Esophagus muscularis mucosa (tissue), 4 donors: ENCODE results near the gene MYPN. TPM values are rescaled to one million over a fixed set of nuclear protein-coding genes. Genes with fewer than 3 reads are reported as not detected.
"Not testable (repeated sequence)": the region's sequence is repeated elsewhere in the genome, so short reads cannot be mapped to it uniquely, and the experiment has no call there.

ENCODE experiments used
- DNase-seq: peaks from one replicate; pipeline ENCODE4 v3.0.0-alpha.2; 2017; ENCODE audit errors: extremely low spot score
- H3K27ac ChIP-seq, 4 donors: fragments of 200-600 bp; sonication (generic); replicated peaks in 1 of 4; 1 replicate in 3 of 4; 2 replicates in 1 of 4; pipeline ENCODE4 v1.5.1; 2016 to 2019; ENCODE audit warnings: mild to moderate bottlenecking in 1 of 4
- H3K27me3 ChIP-seq, 4 donors: fragments of 200-600 bp; sonication (generic); one replicate each; pipeline versions ENCODE4 v1.5.1 to v1.6.0; 2016 to 2019
- H3K36me3 ChIP-seq, 4 donors: fragments of 200-600 bp; sonication (generic); one replicate each; pipeline ENCODE4 v1.5.1; 2016 to 2019
- H3K4me1 ChIP-seq, 4 donors: fragments of 200-600 bp; sonication (generic); one replicate each; pipeline ENCODE4 v1.5.1; 2016 to 2019
- H3K4me3 ChIP-seq, 4 donors: fragments of 200-600 bp; sonication (generic); 1 replicate in 2 of 4; 2 replicates in 2 of 4; pipeline ENCODE4 v1.5.1; 2016 to 2019; ENCODE audit warnings: mild to moderate bottlenecking in 4 of 4, moderate library complexity in 1 of 4
- H3K9me3 ChIP-seq, 4 donors: fragments of 200-600 bp; sonication (generic); 1 replicate in 3 of 4; 2 replicates in 1 of 4; pipeline ENCODE4 v1.5.1; 2016 to 2019
- EP300 ChIP-seq: sonication (generic); formaldehyde crosslinking; IDR thresholded peaks from one replicate; pipeline ENCODE4 v1.6.1; 2017; ENCODE audit warnings: antibody characterized with exemption
- POLR2A ChIP-seq: fragments of 450-650 bp; IDR thresholded peaks from one replicate; pipeline ENCODE4 v1.6.1; 2017; ENCODE audit warnings: antibody characterized with exemption, moderate library complexity, mild to moderate bottlenecking, low read depth
- POLR2AphosphoS5 ChIP-seq, 2 donors: sonication (generic); formaldehyde crosslinking; IDR thresholded peaks; one replicate each; pipeline ENCODE4 v1.6.1; 2017; ENCODE audit warnings: antibody characterized with exemption in 2 of 2
- WGBS: methylation state at CpG from one replicate; pipeline ENCODE4 v1.1.5; 2018; 5-methylcytosine and 5-hydroxymethylcytosine counted together
- intact Hi-C: fragments of 100-400 bp; cut with DNase I; formaldehyde crosslinking; loops from one replicate; pipeline ENCODE4 v1.15.1; 2023
- total RNA-seq, 4 donors: library from RNA; depleted of rRNA; stranded (reverse); fragments of >200 nt; gene quantifications; one replicate each; pipeline versions ENCODE4 v1.1.0 to v1.2.1, GENCODE V29; 2016
- TF ChIP-seq, protein P1 (sequence below), 3 experiments: fragments of 200-600 bp in 2 of 3; fragments of 450-650 bp in 1 of 3; sonication (generic) in 2 of 3; IDR thresholded peaks; one replicate each; pipeline ENCODE4 v1.5.1; 2017 to 2019; ENCODE audit warnings: antibody characterized with exemption in 3 of 3, mild to moderate bottlenecking in 2 of 3, moderate library complexity in 1 of 3

The MYPN gene
- total RNA-seq, 4 donors from 2014 or later, result 0.50 to 1.5 (median 0.67) TPM

DNA sequence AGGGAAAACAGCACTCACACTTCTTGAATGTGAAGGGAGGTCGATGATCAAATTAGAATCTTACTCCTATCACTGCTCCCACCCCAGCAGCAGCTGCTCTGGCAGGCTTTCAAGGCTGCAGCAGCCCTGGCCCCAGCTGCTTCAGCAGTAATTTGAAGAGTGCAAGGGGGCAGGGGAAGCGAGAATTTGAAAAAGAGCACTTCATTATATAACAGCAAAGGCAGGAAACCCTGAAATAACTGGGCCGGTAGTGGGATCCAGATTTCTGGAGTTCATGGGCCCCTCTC lies 44.9 kb downstream of the MYPN start:
- H3K27ac ChIP-seq, result peak overlapping the region in 2 of 4 donors; percentile 2 to 38
- H3K27me3 ChIP-seq, result no peaks in the 10 kb centered on the region
- TF ChIP-seq, protein P1, sequence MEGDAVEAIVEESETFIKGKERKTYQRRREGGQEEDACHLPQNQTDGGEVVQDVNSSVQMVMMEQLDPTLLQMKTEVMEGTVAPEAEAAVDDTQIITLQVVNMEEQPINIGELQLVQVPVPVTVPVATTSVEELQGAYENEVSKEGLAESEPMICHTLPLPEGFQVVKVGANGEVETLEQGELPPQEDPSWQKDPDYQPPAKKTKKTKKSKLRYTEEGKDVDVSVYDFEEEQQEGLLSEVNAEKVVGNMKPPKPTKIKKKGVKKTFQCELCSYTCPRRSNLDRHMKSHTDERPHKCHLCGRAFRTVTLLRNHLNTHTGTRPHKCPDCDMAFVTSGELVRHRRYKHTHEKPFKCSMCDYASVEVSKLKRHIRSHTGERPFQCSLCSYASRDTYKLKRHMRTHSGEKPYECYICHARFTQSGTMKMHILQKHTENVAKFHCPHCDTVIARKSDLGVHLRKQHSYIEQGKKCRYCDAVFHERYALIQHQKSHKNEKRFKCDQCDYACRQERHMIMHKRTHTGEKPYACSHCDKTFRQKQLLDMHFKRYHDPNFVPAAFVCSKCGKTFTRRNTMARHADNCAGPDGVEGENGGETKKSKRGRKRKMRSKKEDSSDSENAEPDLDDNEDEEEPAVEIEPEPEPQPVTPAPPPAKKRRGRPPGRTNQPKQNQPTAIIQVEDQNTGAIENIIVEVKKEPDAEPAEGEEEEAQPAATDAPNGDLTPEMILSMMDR (IDR thresholded peaks at IDR 0.05), result no peak
- peaks cover 15 to 21% (median 15%) of the 10 kb centered on the region in 4 donors for H3K4me1 ChIP-seq
- H3K36me3 ChIP-seq, result peaks cover 0 to 16% (median 0%) of the 10 kb centered on the region in 4 donors
- 10% methylated on average over 3 of the region's 3 CpGs for WGBS
- intact Hi-C loops, result loop anchor here (2.0 kb wide), 1 partner anchor 73 kb away; no protein-coding TSS in a partner anchor
- no peak overlapping the region for H3K4me3 ChIP-seq
- H3K9me3 ChIP-seq, result no peaks in the 10 kb centered on the region
- DNase-seq, result no peak

DNA sequence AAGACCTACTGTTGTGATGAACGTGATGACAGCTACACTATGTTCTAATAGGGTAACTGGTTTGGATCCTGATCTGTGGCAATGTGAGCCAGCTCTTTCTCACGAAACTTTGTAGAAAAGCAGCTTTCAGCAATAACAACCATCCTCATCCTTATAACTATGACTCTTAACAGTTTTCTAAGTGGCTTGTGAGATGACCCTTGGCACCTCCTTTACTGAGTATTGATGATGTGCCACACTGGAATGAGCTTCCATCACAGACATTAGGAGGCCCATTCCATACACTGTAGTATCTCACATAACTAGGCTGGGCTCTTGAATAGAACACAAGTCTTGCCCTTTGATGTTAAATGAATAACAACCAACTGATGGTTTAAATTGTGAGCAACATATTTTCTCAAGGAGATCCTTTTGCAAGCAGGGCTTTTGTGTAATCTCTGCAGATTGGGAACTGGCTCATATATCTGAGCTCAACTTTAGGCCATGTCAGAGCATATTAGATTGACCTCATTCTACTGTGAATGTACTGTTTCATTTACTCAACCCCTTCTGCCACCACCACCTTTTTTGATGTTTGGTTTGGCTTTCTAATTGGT lies 46.4 kb downstream of the MYPN start:
- intact Hi-C loops, result loop anchor here (2.0 kb wide), 2 partner anchors 75 to 301 kb away; no protein-coding TSS in a partner anchor
- Histone ChIP-seq H3K27ac (no peak overlapping the region), H3K4me3 (no peak overlapping the region), H3K9me3 (no peaks in the 10 kb centered on the region), H3K27me3 (no peaks in the 10 kb centered on the region), H3K4me1 (peaks cover 15 to 21% (median 17%) of the 10 kb centered on the region in 4 donors), H3K36me3 (peaks cover 0 to 3% (median 0%) of the 10 kb centered on the region in 4 donors)
- 69% methylated on average over 2 of the region's 2 CpGs for WGBS
- TF ChIP-seq, protein P1 (IDR thresholded peaks at IDR 0.05), result no peak
- TF ChIP-seq POLR2A (no peak), EP300 (no peak), POLR2AphosphoS5 (IDR thresholded peaks at IDR 0.05) (no peak)
- DNase-seq, result no peak

DNA sequence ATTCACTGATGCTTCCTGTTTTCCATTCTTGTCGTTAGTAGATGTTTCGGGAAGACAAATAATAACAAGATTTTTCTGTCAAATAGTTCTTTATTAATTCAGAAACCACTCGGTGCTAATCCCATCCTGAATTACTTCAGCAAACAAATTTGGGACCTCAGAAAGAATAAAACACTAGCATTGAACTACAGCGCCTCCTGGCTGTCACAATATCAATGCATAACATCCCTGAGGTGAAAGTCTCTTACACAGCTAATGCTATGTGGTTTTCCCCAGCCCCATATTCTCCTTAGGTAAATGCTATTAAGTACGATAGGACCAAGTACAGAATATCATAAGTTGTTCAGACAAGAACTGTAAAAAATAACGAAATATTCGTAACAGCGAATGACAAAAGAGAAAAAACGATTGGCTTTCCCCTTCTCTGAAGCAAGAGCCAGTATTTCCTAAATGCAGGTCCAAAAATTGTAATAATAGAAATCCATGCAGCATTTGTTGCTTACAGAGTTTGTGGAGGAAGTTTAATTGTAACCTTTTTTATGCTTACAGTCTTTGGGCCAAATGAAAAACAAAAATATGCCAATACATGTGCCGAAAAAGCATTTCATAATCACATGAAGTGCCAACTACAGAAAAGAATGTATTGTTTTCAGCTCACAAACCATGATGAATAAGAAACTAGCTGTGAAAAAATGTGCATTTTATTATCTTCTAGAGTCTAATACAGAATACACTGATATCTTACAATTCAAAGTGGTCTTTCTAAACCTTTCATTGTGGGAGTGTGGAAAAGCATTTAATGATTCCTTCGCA lies 47.3 kb downstream of the MYPN start:
- H3K36me3 ChIP-seq, result no peaks in the 10 kb centered on the region
- intact Hi-C loops, result loop anchor here (2.0 kb wide), 1 partner anchor 302 kb away; no protein-coding TSS in a partner anchor
- H3K4me1 ChIP-seq, result peaks cover 15 to 21% (median 17%) of the 10 kb centered on the region in 4 donors
- WGBS, result 33% methylated on average over 11 of the region's 11 CpGs
- TF ChIP-seq, protein P1 (IDR thresholded peaks at IDR 0.05), result peak; percentile 81 to 84 (median 83)
- TF ChIP-seq EP300, result no peak
- TF ChIP-seq POLR2A, result no peak
- TF ChIP-seq POLR2AphosphoS5 (IDR thresholded peaks at IDR 0.05), result no peak
- no peak for DNase-seq
- H3K4me3 ChIP-seq, result no peak overlapping the region
- no peaks in the 10 kb centered on the region for H3K9me3 ChIP-seq
- no peaks in the 10 kb centered on the region for H3K27me3 ChIP-seq
- no peak overlapping the region for H3K27ac ChIP-seq

GRCh38 chr10:68157522-68157921 lies 48.2 kb downstream of the MYPN start:
- WGBS, result 88% methylated on average over 7 of the region's 7 CpGs
- DNase-seq, H3K27ac ChIP-seq, H3K27me3 ChIP-seq, H3K4me3 ChIP-seq, H3K36me3 ChIP-seq, H3K9me3 ChIP-seq: not testable (repeated sequence)
- H3K4me1 ChIP-seq, result peaks cover 15 to 21% (median 17%) of the 10 kb centered on the region in 4 donors
- intact Hi-C loops, result loop anchor here (2.0 kb wide), 1 partner anchor 303 kb away; no protein-coding TSS in a partner anchor

GRCh38 chr10:68158031-68158430 lies 48.7 kb downstream of the MYPN start:
- H3K27ac ChIP-seq, result no peak overlapping the region
- peaks cover 15 to 20% (median 17%) of the 10 kb centered on the region in 4 donors for H3K4me1 ChIP-seq
- no peaks in the 10 kb centered on the region for H3K9me3 ChIP-seq
- 85% methylated on average over 7 of the region's 7 CpGs for WGBS
- no peaks in the 10 kb centered on the region for H3K27me3 ChIP-seq
- no peak for DNase-seq
- H3K36me3 ChIP-seq, result no peaks in the 10 kb centered on the region
- no peak overlapping the region for H3K4me3 ChIP-seq
- TF ChIP-seq POLR2A (no peak), EP300 (no peak), POLR2AphosphoS5 (IDR thresholded peaks at IDR 0.05) (no peak)
- TF ChIP-seq, protein P1 (IDR thresholded peaks at IDR 0.05), result no peak
- intact Hi-C loops, result no loop called here
